Measurements from ENCODE around the gene CD248.

DNA sequence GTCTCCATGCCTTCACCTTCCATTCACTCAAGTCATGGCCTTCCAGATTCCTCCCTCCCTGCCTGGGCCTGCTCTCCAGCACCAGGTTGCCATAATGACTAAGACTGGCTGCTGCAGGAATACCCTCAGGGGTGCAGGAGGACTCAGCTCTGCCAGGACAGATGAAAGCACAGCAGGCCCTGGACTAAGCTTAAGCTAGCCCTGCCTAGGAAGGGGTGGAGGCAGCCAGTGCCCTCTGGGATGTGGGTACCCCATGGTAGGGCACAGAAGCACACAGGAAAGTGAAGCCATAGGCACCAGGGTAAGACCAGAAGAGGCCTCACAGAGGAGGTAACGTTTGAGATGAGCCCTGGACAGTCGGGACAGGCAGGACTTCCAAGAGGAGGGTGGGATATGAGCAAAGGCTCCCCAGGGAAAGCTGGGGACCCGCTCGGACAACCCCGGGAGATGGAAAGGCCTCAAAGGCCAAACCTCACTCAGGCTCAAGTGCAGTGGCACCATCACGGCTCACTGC, 22.4 kb upstream of the CD248 start:
- TF ChIP-seq, protein P1, sequence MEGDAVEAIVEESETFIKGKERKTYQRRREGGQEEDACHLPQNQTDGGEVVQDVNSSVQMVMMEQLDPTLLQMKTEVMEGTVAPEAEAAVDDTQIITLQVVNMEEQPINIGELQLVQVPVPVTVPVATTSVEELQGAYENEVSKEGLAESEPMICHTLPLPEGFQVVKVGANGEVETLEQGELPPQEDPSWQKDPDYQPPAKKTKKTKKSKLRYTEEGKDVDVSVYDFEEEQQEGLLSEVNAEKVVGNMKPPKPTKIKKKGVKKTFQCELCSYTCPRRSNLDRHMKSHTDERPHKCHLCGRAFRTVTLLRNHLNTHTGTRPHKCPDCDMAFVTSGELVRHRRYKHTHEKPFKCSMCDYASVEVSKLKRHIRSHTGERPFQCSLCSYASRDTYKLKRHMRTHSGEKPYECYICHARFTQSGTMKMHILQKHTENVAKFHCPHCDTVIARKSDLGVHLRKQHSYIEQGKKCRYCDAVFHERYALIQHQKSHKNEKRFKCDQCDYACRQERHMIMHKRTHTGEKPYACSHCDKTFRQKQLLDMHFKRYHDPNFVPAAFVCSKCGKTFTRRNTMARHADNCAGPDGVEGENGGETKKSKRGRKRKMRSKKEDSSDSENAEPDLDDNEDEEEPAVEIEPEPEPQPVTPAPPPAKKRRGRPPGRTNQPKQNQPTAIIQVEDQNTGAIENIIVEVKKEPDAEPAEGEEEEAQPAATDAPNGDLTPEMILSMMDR (IDR thresholded peaks at IDR 0.05): no peak
- no peak for TF ChIP-seq POLR2A (IDR thresholded peaks at IDR 0.05)
- TF ChIP-seq EP300 (IDR thresholded peaks at IDR 0.05): no peak
- TF ChIP-seq POLR2AphosphoS5 (IDR thresholded peaks at IDR 0.05): no peak

Measured in stomach (tissue), 4 donors.